Stimulated activated CD8-positive, alpha-beta memory T cell treated with anti-CD3 and anti-CD28 coated beads, Interleukin-7, amount 100 ng/mL, for 48 hours (primary cell): ENCODE results near the gene PLEKHA7.
"Not testable (repeated sequence)": the region's sequence is repeated elsewhere in the genome, so short reads cannot be mapped to it uniquely, and the experiment has no call there.

ENCODE experiments used
- DNase-seq, 2 donors: peaks; one replicate each; pipeline ENCODE4 v3.0.0-alpha.2; 2020; ENCODE audit warnings: low read depth in 1 of 2; ENCODE audit errors: extremely low read depth in 1 of 2

The PLEKHA7 gene

GRCh38 chr11:17012179-17012578 is 2.0 kb downstream of the PLEKHA7 start:
- DNase-seq: no peak

DNA sequence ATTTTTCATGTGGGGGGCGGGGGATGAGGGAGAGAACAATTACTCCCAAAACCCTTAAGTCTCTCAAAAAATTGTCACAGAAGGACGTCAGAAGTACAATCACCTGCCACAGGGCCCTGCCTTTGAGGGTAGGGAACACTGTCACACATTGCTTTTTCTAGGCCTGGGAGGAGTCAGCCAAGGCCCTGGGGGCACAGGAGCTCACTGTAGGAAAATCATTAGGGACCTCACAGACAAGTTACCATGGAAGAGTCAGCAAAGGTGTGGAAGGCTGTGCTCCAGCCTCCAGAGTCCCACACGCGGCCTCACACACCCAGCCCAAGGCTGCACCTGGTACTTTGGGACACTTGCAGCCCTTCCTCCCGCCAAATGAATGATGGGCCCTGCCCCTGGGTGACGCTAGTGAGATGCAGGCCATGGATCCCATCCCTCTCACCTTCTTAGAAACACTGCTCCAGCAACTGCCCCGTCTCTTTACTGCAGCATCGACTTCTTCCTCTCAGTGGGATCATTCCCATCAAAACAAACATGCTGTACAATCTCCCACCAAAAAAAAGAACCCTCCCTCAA is 3.3 kb downstream of the PLEKHA7 start:
- DNase-seq: no peak

- no peak for DNase-seq
These were observed 6.1 kb downstream of the PLEKHA7 start for GRCh38 chr11:17008099-17008498.

- DNase-seq: no peak
These were observed 8.6 kb downstream of the PLEKHA7 start for GRCh38 chr11:17005646-17006045.

DNA sequence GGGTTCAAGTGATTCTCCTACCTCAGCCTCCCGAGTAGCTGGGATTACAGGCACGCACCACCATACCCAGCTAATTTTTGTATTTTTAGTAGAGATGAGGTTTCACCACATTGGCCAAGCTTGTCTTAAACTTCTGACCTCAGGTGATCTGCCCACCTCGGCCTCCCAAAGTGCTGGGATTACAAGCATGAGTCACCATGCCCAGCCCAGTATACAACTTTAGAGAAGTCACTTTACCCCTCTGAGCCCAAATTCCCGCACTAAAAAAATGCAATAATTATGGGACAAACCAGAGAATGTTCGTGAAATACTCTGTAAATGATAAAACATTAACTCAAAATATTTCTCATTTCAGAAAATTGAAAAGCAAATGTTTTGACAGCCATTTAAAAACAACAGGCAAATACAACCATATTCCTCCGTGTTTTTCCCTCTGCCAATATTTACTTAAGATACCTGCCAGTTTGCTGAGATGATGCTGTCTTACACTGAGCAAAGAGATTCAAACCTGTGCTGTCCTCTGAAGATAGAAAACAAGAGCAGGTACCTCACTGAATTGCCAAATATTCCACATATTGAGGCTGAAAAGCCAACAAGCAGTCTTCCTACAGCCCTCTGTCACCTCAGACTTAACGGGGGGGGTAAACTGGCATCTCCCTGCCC is 9.6 kb downstream of the PLEKHA7 start:
- DNase-seq: no peak

DNA sequence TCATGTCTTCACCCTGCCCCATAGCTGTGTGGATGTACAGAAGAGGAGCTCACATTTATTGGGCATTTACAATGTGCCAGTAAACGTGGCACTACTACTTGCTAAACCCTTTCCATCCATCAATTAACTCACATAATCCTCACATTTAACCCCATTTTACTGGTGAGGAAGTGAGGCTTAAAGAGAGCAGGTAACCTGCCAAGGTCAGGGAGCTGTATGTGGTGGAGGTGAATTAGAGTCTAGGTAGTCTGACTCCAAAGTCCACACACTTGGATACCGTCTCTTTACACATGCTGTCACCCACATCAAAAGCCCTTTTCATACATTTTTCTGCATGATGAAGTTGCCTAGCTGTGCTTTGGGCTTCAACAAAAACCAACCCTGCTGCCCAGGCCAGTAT is 10.8 kb downstream of the PLEKHA7 start:
- no peak for DNase-seq

DNA sequence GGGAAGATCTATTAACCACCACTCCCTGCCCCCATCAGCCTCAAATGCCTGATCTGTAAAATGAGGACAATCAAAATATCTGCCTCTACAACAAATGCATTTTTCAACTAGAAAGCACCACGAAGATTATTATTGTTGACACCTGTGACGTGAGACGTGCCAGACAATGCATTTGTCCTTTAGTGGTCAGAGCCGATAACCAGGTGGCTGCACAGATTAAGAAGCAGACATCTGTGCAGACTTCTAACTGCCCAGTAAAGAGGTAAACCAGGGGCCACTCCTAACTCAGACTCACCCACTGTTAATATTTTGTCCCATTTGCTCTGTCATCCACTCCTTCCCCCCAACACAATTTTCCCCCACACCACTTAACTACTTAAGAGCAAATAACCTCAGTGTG is 11.7 kb downstream of the PLEKHA7 start:
- no peak for DNase-seq

GRCh38 chr11:17001806-17002205 is 12.4 kb downstream of the PLEKHA7 start:
- DNase-seq: no peak

- no peak for DNase-seq
These were observed 13.2 kb downstream of the PLEKHA7 start for GRCh38 chr11:17000987-17001386.

- not testable (repeated sequence) for DNase-seq
These were observed 14.0 kb downstream of the PLEKHA7 start for GRCh38 chr11:17000253-17000652.

- DNase-seq: no peak
These were observed 15.1 kb downstream of the PLEKHA7 start for GRCh38 chr11:16999116-16999515.

DNA sequence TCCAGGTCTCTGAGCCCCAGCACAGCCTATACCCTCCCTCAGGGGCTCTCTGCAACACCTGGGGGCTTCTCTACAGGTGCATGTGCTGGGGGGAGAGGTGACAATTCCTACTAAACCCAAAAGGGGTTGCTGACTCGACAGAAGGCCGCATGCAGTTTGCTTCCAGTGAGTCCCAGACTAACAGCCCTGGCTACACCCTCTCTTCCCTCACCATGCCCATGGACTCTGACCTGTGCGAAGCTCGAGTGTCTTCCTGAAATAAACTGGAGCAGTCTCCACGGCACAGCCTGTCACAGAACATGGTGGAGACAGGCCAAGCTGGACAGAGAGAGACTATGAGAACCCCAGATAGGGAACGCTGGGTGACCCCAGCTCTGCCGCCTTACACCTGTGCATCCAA is 16.6 kb downstream of the PLEKHA7 start:
- no peak for DNase-seq

GRCh38 chr11:16993495-16993894 is 20.7 kb downstream of the PLEKHA7 start:
- no peak for DNase-seq

DNA sequence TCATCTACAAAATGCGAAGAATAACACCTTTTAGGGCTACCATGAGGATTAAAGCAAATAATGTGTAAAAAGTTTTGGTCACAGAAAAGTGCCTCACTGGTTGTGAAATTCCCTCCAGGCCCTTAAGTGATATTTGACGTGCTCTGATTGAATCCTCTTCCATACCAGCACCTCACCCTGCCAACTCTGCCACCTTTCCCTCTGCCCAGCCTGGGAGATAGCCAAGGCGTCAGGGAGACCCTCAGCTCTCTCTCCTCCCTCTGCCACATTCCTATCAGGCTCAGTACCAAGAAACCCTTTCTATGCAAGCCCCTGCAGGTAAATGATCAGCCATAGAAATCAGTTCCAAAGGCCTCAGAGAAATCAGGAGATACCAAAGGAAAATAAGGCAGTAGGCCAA is 21.4 kb downstream of the PLEKHA7 start:
- no peak for DNase-seq

- no peak for DNase-seq
These were observed 24.7 kb downstream of the PLEKHA7 start for GRCh38 chr11:16989554-16989953.

- no peak for DNase-seq
These were observed 27.0 kb downstream of the PLEKHA7 start for GRCh38 chr11:16987205-16987568.

DNA sequence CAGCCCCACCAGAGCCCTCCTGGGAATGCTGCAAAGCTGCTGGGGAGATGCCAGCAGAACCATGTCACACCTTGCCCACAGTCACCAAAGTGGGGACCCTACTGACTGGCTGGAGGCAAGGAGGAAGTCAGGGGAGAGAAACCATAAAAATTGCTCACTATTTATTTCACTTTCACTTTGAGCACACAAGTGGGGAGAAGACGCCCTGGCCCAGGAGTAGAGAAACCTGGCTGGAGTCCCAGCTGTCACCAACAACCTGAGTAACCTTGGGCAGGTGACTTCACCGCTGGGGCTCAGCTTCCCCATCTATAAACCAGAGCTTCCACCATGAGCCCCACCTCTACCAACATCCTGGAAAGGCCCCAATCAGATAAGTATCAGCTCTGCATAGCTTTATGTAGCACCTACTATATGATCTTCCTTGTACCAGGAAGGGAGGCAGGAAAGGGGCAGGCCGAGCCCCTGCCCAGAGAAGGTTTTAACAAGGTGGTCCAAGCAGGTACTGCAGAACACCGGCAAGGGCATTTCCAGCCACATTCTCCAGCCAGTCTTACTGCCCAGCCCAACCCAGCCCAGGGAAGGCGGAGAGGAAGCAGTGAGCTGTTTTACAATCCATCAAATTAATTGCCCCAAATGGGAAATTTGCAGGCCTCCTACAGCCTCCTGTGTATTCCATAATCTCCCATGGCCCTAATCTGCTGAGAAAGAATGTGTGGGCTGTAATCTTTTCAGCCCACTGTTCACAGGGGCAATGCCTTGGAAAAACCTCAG is 27.6 kb downstream of the PLEKHA7 start:
- DNase-seq: peak; percentile 33 to 64

GRCh38 chr11:16985297-16985696 is 28.9 kb downstream of the PLEKHA7 start:
- no peak for DNase-seq

DNA sequence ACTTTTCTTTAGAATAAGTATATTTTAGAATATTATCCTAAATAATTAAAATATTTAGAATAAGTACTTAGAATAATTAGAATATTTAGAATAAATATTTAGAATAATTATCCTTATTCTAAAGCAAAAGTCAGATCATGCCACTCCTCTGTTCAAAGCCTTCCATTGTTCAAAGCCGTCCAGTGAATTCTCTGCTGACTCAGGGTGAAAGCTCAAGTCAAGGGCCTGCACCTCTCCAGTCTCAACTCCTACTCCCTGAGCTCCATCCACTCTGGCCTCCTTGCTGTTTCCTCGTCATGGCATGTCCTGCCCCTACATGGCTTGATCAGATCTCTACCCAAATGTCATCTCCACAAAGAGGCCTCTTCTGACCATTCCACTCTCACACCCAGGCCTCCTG is 30.0 kb downstream of the PLEKHA7 start:
- DNase-seq: no peak

DNA sequence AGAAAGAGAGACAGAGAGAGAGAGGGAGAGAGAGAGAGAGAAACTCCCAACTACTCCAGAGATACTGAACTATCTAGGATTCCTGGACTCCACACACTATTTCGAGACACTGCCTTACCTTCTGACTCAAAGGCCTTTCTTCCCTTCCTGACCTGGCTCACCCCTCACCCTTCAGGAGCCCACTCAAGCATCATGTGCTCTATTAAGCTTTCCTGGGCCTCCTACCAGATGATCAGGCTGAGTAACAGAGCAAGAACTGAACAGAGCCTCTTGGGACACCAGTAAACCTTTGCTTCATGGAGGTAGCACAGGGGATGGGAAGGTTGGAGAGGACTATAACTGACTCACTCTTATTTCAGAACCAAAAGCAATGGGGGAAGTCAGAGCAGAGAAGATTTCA is 31.4 kb downstream of the PLEKHA7 start:
- no peak for DNase-seq

GRCh38 chr11:16982256-16982671 is 31.9 kb downstream of the PLEKHA7 start:
- no peak for DNase-seq

- no peak for DNase-seq
These were observed 32.5 kb downstream of the PLEKHA7 start for GRCh38 chr11:16981651-16982194.
